Glomerular endothelial cell (primary cell): ENCODE measurements around the gene CIDEA. TPM values are rescaled to one million over a fixed set of nuclear protein-coding genes. Genes with fewer than 3 reads are reported as not detected.

Source experiments
- DNase-seq: peaks from one replicate; pipeline ENCODE4 v3.0.0-alpha.2; 2011; ENCODE audit warnings: low read depth, low spot score; ENCODE audit errors: extremely low read depth
- total RNA-seq: library from RNA; depleted of rRNA; stranded (reverse); fragments of >200 nt; gene quantifications from 2 replicates; pipeline ENCODE4 v1.2.3, GENCODE V29; 2015

The CIDEA gene
- total RNA-seq, 1 donor from 2014 or later = 1.4 TPM

DNA sequence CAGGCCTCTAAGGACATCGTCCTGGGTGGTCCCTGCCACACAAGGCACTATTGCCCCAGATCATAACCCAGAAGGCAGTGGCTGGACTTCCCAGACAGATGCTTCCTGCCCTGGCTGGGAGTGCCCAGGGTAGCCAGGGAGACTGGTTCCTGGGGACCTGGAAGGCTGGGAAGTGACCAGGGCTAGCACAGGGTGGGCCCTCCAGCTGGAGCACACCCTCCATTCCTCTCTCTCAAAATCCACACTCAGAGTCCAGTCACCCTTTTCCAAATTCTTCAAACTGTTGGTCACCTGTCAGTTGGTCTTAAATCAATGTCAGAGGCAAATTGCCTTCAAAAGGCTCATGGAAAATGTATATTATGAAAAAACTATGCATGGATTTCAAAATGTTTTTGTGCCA lies 42.3 kb downstream of the CIDEA start:
- DNase-seq = no peak

DNA sequence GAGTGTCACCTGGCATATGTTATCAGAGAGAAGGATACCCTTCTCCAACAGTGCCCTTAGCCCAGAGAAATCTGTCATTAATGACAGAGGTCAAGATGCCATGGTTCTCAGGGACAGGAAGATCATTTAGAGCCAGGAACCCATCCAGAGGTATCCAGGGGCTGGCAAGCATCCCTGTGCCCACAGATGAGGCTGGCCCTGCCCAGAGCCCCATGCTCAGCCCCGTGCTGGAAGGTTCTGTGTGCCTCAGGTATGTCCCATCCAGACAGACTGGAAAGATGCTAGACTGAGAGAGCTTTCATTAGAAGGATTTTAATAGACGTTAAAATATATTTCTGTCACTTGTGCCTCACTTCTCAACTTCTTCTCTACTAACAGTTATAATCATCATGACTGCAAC lies 45.7 kb downstream of the CIDEA start:
- no peak for DNase-seq

DNA sequence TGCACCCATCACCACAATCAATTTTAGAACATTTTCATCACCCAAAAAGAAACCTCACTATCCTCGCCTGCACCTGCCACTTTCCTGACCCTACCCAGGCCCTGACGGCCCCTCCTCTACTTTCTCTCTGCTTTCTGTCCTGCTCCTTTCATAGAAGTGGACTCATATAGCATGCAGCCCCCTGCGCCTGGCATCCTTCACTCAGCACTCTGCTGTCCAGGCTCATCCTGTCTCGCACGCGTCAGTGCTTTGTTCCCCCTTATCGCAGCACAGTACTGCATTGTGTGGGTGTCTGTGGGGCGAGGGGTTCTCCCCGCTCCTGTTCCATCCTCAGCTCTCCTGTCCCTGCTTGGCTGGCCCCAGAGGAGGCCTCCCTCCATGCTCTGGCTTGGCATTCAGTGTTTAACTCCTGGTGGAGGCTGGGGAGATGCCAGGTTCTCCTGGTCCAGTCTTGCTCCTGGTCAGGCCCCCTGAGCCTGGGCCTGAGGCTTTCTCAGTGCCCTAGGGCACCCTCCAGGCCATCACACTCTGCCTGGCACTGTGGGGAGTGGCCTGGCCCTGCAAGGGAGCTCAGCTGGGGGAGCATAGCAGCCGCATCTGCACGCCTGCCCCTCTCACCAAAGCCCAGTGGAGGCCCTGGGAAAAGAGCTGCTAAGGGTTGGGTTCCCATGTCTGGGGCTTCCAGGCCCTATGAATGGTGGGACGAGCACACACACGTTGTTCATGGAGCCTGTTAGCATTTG lies 47.3 kb downstream of the CIDEA start:
- DNase-seq = no peak

DNA sequence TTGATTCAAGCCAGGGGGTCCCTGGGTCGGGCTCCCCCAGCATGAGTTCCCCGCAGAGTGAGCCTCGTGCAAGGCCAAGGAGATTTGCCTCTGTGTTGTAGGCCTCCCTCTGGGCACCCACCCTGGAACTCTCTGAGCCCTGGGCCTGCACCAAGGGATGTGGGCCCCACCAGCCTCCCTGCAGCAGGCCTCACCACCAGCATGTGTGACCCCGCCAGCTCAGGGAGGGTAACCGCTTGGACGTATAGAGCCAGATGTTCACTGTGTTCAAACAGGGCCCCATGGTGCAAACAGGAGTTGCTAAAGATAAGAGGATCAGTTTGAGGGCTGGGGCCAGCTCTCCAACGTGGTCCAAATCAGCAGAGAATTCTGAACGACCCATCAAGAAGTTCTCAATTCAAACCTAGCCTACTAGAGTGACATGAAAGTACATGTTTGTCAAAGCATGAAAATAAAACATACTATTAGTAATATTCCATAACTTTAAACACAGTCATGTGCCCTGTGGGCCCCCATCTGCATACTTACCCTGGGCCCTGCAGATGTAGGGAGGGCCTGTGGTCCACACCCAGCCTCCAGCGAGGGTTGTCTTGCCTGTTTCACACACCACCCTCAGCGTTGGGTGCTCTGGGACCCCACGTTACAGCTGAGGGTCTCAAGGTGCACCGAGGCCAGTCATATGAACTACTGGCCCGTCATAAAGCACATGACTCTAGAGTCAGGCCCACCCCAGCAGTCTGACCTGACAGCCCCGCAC lies 48.4 kb downstream of the CIDEA start:
- no peak for DNase-seq

DNA sequence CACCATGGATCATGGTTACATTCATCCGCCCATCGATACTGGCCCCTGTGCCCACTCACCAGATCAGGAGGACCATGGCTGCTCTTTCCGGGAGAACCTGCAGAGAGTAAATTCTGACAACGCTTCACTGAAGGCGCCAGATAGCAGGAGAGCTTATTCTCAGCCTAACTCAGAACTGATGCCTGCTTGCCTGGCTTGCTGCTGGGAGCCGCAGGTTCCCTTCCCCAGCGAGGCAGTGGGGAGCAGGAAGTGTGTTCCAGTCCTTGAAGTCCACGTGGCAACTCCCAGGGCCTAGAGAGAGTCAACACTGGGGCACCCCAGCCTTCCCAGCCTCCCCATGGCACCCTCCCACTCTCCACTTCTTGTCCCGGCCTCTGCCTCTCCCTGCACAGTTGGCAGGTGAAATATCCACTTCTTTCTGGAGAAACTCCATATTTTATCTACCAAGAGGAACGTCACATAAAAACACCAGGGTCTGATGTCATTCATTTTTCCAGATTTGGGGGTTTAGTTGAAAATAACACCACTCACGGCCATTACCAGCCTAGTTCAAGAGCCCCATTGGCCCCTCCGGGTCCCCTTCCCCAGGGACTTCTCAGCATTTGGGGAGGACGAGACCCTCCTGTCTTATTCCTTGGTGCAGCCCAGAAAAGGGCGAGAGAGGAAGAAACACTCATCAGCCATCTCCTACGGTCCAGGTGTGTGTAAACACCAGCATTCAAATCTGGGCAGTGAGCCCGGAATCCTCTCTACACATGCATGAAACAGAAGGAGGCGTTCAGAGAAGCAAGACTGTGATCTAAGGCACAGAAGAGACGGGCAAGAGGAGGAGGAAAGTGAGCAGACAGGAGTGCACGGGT lies 50.4 kb downstream of the CIDEA start:
- DNase-seq = no peak

DNA sequence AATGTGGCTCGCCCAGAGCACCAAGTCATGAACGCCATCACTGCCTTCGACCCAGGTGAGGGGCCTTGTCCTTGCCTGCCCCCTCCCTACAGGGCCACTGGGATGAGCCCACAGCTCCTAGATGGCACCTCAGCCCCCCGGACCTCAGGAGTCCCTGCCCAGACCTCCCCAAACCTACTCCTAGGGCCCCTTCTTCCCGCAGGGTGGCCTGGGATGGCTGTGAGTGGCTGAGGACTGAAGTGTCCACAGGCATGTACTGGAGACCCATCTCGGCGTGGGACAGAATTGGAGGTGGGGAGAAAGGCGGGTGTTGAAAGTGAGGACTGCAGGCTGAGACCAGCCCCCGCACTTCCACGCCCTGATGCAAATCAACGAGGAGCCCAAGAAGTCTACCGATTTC lies 51.0 kb downstream of the CIDEA start:
- no peak for DNase-seq

DNA sequence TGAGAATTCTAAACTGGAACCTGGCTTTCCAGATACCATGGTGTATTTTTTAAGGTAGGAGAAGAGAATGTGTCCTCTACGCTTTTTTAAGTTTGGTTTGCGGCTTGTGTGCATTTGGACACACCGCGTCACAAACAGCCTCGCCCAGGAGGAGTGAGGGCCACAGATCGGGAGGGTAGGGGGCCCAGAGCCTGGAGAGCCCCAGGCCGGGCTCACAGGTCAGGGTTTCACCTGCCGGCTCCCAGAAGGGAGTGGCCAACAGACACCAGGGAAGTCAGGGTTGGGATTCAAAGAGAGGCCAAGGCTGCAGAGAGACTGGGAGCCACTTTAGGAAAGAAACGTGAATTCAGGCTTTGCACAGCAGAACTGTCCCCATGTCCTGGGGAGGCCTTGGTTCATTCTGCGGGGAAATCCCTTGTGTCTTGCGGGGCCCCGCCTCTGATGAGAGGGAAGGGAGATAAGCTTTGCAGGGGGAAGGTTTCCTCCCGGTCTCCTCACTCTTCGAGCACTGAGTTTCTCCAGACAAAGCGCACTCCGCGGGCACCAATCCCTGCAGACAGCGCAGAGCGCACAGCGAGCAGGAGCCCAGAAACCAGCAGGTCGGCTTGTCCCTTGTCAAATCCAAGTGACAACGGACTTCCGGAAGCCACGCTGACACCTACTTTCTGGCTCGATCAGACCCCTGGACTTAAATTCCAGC lies 51.9 kb downstream of the CIDEA start:
- no peak for DNase-seq

DNA sequence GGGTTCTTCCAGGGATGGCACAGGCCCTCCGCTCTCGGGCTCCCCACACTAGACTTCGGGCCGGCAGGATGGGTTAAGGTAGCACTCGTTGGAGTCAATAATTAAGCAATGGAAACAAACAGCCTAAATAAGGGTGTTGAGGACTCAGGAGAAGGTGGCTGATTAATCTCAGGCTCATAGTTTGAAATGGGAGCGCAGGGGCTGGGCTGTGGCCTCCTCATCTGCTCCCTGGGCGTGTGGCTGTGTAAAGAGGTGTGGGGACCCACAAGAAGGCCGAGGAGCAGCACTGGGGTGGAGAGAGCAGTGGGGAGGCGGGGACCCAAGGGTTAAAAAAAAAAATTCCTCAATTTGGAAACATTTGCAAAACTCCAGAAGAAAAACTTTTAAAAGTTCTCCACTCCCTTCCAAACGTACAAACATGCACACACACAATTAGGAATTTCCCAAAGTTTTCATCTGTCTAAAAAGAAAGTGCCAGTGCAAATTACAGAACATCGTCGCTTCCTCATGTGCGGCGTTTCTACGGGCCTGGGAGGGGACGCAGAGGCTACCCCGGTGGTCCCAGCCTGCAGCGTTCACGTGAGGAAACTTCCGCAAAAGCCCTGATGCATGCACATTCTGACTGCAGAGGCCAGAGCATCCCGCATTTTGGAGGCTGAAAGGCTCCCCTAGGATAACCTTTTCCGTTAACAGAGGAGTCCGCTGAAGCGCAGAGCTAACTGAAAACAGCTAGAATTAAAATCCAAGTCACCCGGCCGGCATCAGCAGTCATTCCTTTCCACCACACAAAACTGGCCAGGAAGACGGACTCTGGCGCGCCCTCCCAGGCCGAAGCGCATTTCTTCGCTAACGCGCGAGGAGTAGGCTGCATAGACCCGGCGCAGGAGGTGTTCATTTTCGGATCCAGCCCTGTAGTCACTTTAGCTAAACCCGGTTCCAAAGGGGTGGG lies 52.9 kb downstream of the CIDEA start:
- no peak for DNase-seq

DNA sequence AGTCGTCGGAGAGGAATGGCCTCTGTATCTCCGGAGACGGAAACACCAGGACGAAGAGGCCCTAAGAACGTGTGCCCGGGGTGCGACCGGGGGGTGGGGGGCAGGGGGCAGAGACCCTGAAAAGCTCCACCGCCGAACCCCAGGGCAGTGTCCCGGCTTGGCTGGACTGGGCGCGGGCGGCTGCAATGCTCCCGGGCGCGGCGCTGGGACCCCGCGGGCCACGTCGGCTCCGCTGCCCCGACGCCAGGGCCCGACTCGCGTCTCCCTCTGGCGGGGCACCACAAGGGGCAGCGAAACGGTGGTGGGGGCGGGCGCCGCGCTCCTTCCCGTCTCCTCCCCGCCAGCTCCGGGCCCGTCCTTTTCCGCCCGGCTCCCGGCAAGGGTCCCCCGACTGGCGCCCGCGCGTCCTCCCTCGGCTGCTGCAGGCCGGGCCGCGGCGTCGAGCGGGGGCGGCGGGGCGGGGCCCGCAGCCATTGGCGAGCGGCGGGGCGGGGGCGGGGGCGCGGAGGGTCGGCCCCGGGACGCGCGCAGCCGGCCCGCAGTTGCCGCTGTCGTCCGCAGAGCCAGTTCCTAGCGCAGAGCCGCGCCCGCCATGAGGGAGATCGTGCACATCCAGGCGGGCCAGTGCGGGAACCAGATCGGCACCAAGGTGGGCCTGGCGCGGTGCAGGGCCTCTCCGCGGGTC lies 53.7 kb downstream of the CIDEA start, which contains the start of gene TUBB6:
Gene TUBB6 (plus strand): TSS at position 541 of the 685 bp plus-strand sequence. CDS start 52 bp downstream, at position 593.
- DNase-seq = no peak

DNA sequence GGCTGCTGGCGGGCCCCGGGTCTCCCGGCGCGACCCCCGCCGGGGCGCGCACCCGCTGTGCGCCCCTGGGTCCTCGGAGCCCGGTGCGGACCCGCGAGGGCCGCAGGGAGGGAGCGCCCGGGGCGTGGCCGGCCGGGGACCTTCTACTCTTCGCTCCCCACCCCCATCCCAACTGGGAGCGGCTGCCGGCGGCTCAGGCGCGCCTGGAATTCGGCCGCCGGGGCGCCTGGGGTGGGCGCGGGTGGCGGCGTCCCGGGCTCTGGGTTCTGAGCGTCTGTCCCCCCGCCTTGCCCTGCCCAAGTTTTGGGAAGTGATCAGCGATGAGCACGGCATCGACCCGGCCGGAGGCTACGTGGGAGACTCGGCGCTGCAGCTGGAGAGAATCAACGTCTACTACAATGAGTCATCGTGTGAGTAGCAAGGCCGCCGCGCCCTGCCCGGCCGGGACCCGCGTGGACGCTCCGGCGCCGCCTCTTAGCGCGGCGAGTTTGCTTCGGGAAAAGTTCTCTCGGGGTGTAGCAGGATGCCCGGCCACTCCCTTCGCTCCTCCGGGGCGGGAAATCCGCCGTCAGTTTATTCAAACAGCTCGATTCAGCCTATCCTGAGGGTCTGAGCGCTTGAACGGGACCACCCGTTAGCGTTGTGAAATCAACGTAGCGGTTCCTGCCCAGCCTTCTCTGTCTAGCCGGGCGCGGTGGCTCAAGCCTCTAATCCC lies 54.4 kb downstream of the CIDEA start:
- no peak for DNase-seq

DNA sequence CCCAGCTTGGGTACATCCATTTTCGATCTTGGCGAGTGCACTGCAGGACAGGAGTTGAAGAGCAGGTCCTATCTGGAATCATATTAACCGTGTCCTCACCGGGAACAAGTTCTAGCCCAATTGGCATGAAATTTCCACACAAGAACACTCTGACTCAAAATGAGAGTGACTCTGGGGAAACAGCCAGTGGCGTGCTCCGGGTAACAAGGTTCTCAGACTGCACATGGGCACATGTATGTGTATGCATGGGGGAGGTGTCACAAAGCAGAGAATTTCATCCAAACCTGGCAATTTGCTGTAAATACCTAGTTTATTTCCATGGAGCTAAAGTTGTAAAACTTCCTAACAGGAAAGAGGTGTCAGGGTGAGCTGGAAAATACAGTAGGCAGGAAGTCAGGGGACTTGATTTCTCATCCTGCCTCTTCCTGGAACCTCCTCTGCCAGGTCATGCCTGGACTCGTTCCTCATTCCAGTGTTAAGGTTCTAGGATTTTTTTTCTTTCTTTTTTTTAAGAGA lies 55.6 kb downstream of the CIDEA start:
- no peak for DNase-seq

DNA sequence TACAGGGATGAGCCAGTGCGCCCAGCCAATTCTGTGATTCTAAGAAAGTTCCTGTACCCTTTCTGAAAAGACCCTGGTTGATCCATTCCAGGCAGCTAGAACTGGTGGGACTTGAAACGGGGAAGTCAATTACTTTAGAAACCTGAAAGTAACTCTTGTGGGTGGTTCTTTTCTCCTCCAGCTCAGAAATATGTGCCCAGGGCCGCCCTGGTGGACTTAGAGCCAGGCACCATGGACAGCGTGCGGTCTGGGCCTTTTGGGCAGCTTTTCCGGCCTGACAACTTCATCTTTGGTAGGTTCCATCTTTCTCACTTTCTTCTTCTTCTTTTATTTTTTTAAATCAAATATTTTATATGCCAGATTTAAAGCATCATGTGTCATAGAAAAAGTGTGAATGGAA lies 56.6 kb downstream of the CIDEA start:
- DNase-seq = no peak

DNA sequence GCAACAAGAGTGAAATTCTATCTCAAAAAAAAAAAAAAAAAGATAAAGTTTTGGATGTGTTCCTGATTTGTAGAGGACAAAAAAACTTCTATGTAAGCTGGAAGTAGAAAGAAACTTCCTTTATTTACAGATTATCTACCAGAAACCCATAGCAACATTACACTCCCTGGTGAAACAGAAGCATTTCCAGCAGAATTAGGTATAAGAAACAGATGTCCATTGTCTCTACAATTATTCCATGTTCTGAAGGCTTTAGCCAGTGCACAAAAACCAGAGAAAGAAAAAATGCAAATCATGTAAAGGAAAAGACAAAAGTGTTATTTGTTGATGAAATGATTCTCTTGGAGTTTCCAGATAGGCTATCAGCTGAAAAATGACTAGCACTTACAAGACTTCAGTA lies 58.8 kb downstream of the CIDEA start:
- DNase-seq = no peak

DNA sequence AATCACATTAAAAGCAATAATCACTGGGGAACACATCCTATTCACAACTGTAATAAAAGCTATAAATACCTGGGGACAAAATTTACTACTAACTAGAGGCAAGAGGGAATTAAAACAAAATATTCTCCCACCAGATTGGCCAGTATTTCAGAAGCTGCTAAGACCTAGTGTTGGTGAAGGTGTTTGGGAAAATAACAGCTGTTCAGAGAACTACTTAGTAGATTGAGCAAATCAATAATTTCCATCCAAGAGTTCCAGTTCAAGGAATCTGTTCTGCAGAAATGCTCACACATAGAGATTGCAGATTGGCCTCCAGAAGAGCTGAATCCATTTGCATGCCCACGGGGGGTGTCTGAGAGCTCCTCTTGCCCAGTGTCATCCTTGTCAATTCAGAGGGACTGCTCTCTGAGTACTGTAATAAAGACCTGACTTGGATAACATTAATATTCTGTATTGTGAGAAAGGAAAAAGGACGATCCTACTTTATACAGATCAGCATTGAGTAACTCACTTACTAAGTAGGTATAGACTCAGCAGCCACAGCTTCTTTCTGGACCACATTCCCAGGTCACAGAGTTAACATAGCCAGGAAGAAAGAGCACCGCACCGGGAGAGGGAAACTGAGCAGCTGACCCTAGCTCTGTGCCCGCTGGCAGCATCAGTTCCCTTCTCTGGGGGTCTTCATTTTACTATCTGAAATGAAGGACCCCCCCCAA lies 59.5 kb downstream of the CIDEA start:
- no peak for DNase-seq

DNA sequence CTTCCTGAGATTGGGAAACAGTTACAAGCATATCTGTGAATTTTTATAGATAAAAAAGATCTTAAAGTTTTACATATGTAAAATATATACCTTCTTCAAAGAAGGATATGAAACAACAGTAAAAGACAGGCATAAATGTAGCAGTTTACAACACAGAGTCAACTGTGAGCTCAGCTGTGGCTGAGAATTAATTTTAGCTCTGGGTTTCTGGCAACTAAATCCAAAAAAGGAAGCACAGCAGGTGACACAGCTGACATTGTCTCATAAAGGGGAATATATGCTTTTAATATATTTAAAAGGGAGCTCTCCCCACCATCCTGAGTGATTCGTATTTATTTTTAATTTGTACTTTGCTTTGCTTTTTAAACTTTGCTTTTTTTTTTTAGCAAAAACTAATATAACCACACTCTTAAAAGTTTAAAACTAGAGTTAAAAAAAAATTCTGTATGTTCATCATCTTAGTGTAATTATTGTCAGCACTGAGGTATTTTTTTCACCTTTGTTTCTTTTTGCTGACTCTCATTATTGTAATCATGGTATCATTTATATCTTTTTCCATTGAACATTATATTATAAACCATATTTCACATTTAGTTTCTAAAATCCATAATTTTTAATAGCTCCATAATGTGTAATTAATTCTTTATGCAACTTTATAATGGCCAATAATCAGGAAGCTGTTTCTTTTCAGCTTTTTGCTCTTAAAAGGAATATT lies 60.6 kb downstream of the CIDEA start:
- no peak for DNase-seq

DNA sequence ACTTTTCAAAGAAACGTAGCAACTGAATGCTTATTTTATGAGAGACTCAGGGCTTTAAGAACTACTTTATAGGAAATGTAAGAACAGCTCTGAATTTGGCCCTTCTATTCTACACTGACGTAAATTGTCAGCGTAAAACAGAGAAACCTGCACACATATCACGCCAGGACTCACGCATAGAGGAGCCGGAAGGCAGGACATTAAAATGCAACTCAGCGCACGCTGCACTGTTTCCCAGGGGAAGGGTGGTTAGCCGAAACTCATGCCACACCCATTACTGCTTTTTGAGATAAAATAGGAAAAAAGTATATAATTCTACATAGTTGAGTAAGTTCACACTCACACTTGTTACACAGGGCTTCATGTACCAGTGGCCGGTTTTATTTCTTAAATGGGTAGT lies 61.3 kb downstream of the CIDEA start:
- DNase-seq = no peak

DNA sequence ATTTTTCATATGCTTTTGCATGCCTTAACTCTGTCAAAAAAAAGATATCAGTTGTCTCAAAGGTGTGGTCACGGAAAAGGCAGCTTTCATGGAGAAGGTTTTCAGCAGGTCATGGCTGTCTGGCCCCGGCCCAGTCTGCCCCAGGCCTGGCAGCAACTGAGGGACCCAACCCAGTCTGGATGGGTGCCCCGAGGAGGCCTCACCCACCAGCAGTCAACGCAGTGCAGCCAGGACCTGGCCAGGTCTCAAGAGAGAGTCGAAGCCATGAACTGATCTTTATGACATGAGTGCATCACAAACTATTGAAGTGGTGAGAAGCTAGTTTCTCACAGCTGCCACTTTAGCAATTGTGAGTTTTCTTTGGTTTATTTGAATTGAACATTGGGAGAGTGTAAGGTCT lies 61.8 kb downstream of the CIDEA start:
- DNase-seq = no peak
